Umbilical cord (tissue), 2 donors: Measurements from ENCODE around the gene PLEKHA6. TPM values are rescaled to one million over a fixed set of nuclear protein-coding genes. Genes with fewer than 3 reads are reported as not detected.

Experiments used
- DNase-seq: peaks from one replicate; pipeline ENCODE4 v3.0.0-alpha.2; 2015; ENCODE audit warnings: low spot score
- total RNA-seq: library from RNA; depleted of rRNA; stranded (reverse); fragments of >200 nt; gene quantifications from one replicate; pipeline ENCODE4 v1.2.3, GENCODE V29; 2014; ENCODE audit warnings: low replicate concordance; ENCODE audit not compliant: insufficient read depth

The PLEKHA6 gene
- total RNA-seq, 1 donor from 2014 or later: 4.3 TPM

DNA sequence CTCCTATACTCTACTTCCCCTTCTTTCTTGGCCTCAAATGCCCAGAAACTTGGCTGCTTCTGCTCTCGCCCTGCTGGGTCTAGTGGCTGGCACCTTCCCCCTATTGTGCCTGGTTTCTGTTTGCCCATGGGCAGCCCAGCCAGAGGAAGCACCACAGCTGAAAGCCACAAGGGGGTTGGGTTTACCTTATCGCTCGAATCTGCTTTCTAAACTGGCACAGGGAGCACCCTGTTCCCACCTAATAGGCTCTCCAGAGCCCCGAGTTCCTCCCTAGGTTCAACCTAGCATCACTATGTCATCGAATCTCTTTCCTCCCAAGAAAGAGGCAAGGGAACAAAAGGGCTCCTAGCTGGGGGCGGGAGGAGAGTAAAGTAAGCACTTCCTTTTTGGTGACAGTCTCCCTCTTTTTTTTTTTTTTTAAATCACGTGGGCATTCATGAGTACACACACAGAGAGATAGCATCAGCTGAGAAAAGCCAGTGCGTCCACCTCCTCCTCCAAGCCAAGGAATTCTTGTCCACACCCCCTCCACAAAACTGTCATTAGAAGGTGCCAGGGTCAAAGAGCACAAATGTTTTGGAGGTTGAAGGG lies 72.8 kb downstream of the PLEKHA6 start:
- peak; percentile 58 for DNase-seq

DNA sequence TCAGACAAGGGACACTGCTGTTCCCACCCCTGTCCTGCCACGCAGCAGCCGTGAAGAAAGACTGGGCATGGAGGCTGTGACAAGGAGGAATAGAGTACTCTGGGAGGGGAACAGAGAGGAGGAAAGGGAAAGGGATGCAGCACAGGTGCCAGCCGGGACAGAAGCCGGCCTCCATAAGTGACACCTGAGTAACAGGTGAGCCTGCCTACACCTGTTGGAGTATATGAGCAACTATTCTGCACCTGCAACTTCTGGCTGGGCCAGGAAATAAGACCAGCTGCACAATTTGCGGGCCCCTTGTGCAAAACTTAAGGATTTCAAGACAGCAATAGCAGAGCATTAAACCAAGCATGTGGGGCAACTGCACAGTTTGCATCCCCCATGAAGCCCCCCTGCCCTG lies 73.4 kb downstream of the PLEKHA6 start:
- DNase-seq: no peak

DNA sequence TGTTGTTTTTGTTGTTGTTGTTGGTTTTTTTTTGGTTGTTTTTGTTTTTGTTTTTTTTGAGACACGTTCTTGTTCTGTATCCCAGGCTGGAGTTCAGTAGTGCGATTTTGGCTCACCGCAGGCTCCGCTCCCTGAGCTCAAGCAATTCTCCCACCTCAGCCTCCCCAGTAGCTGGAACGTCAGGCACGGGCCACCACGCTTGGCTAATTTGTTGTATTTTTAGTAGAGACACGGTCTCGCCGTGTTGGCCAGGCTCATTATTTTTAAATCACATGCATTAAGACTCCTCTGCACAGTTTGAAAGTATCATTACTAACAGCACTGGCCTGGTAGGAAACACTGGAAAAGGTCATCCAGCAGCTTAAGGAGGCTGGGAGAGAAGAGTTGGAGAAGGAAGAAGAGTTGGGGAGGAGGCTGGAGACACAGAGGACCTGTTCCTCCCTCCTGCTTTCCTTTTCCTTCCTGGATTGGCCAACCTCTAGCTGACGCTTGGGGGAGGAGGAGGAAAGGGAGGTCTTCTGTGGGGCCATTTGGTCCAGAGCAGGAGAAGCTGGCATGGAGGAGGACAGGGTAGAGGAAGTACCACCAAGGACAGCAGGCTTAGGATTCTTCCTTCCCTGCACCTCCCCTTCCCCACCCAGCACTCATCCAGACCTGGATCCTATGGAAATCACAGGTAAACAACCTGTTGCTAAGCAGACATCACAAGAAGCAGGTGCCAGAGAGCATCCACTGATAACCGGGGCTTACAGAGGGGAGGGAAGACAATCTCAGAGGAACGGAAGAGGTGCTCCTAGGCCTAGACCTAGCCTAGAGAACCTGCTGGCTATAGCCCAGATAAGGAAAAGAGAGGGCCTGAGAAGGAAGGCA lies 74.1 kb downstream of the PLEKHA6 start:
- DNase-seq: no peak

DNA sequence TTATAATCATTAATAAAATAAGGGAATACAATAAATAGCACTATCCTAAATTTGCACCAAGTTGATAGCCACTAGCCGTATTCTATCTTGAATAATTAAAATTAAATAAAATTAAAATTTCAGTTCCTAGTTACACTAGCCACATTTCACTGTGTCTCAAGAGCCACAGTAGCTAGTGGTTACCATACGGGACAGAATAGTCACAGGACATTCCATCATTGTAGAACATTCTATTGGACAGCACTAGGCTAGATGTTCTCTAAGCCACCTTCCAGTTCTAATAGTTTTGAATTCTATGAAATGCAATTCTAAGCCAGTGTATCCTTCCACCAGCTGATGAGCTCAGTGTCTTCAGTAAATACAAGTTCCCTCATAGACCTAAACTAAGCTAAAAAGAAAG lies 74.8 kb downstream of the PLEKHA6 start:
- DNase-seq: no peak

DNA sequence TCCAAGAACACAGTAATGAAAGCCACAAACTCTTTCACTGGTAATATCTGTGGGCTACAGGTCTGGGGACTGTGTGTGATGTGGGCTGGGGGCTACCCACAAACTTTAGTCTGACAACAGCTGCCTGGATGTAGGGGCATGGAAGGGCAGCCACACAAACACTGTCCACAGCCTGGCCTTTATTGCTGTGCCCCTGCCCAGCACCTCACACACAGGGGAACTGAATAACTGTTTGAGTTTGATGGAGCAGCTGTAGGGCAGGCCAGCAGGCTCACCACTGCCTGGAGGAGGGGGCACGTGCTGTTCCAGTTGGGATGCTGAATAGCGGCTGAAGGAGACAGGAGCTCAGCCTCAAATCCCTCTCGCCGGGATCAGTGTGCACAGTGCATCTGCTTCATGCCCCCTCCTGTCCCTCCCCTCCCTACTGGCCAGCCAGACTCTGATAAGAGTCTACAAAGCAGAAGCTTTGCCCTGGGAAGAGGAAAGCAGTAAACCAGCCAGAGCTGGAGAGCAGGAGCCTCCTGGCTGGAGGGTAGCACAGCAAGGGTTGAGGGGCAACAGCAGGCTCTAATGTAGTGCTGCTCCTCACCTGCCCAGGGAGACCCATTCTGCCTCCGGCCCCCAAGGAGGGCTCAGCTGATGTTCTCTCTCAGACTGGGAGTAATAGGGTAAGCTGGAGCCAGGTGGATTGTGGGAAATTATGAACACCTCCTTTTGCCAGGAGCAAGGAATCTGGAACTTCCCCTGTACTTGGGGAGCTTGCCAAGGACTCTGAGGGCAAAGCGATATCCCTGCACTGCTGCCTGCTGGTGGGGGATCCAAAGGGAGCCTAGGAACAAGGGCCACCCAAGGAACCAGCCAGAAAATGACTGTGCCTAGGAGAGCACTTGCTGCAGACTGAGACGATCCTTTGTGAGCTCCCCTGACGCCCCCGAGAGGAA lies 75.7 kb downstream of the PLEKHA6 start:
- peak; percentile 88 for DNase-seq

DNA sequence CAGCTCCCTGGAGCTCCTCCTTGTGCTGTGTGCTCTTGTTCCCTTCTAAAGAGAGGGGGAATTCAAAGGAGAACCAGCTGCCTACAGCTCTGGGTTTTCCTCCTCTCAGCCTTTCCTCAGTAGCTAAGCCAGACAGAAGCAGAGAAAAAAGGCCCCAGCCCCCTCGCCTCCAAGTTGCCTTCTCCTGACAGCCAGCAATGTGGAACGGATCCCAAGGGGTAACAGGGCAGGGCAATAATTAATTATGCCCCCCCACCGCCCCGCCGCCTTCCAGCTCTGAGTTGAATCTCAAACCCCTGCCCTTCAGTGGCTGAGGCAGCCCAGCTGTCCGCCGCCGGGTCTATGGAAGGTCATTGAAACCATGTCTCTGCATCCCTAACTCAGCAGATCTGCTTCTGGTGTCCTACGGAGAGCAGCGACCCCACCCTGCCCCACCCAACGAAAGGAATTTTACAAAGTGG lies 76.9 kb downstream of the PLEKHA6 start:
- DNase-seq: no peak

DNA sequence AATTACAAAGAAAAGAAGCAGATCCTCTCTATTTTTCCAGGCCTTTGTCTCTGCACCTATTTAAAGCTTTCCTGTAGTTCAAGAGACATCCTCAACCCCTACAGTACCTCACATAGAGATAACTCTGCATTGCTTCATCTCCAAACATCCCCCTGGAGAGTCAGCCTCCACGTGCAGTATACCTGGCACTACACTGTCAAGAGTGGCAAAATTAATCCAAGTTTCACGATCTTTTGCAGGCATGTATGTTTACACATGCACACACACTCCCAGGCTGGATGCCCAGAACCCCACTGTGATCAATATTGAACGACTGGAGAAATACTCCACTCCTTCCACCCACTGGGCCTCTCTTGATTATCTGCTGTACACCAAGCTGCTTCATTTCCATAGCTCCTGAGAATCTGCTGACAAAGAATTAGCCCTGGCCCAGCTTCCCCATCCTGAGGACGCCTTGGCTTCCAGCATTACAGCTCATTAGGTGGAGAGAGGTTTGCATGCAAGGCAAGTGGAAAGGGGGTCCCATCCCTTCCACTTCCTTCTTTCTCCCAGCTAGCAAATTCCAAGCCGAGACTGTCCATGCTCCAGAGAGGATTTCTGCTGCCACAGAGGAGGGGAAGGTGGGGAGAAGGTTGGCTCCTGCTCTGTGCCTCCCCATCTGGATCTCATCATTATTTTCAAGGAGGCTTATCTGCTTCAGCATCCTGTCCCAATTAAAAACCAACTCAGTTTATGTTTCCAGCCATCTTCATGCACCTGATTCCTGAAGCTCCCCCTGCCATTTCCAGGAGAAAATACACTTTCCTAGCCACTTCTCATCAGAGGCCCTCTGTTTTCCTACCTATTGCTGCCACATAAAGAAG lies 79.4 kb downstream of the PLEKHA6 start:
- no peak for DNase-seq

DNA sequence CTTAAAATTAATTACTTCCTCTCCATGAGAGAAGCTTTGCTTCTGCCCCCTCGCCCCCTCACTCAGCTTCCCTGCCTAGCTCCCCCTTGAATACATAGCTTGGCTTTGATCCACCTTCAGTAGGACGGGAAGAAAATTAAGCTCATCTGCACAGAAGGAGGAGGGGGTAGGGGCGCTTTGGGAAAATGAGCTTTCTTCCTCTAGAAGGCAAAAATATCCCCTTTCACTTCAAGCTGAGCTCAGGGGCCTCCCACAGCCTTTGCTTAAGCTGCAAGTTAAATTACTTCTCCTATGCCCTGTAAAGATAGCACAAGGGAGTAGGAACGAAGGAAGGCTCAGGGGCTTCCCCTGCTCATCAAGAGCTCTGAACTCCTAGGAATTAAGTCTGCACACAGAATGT lies 80.8 kb downstream of the PLEKHA6 start:
- peak; percentile 82 for DNase-seq

DNA sequence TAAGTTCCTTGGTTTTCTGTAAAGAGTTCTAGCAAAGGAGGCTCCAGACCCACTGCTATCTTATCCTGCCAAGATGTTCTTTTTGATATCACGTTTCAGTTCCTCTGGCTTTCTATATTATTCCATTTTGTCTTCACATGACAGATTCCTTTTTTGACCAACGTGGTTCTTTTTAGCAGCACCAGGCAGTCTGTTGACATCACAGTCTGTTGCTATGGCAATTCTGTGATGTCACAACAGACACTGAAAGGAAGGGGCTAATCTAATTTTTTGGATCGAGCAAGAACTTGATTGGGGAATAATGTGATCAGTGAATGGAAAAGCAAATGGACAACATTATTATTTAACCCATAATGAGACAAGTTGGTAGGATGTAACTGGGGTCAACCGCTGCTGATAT lies 81.5 kb downstream of the PLEKHA6 start:
- DNase-seq: no peak

DNA sequence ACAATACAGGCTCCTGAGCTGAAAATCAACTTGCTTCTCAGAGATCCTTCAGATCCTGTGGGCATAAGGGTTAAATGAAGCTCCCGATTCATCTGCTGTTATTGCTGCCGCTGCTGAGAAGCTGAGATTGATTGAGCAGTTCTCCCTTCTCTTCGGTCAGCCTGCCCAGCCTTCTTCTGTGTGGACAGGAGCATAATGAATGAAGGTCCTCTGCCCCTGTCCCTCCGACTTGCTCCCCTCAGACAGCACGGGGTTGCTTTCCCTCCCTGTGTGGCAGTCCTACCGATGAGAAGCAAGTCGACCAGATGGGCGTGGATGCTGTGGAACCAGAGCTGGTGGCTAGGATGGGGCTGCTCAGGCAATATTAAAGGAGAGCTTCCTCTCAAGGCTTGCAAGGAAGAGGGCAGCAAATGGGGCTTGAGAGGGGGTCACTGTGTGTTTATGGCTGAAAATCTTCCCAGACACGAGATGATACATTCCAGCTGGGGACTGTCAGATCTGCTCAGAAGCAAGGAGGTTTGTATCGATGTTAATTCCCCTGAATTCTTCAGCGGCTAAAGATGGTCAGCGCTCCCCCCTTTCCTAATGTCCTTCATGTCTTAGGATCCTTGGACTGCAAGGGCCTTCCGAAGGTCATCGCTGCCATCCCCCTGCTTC lies 82.0 kb downstream of the PLEKHA6 start:
- DNase-seq: peak; percentile 65

DNA sequence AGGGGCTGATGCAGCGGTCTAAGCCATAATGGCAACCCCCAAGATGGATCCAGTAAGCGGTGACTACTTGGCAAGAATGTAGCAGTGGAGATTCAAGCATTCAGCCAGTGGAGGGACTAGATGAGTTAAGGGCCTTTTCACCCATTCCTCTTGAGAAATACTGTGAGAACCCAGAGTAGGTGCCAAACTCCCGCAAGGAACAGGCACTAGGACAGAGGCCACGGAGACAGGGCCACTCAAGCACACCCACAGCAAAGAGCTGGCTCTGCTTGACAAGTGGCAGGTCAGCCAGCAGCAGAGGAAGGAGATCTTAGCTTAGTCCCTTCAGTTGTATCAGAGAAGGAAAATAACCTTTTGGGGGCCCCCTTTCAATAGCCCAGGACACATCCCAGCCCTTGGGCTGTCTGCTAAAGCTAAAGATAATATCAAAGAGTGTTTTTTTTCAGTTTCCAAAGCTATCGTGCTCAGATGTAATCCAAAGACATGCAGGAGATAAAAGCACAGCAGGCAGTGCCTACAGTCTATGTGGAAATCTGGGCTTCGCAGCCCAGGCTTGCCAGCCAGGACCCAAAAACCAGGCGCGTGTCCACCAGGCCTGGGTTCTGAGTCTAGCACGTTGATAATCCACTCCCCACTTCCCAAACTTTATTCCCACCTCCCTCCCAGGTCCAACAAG lies 83.9 kb downstream of the PLEKHA6 start:
- DNase-seq: peak; percentile 85

DNA sequence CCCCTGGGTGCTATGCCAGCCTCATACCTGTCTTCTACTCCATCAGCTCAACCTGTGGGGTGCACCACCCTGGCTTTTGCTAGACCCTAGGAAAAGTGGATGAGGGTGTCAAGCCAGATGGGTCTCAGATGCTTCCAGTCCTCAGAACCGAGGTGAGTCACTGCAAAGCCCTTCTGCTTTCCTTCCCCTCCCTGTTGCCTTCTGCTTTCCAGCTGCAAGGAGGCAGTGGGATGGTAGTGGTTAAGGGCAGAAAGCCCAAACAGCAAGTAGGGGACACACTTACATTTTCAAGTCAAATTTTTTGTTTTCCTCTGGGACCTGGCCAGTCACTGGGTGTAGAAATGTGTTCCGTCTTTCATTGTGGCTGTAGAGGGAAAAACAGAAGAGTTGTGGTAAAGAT lies 85.3 kb downstream of the PLEKHA6 start:
- DNase-seq: no peak

DNA sequence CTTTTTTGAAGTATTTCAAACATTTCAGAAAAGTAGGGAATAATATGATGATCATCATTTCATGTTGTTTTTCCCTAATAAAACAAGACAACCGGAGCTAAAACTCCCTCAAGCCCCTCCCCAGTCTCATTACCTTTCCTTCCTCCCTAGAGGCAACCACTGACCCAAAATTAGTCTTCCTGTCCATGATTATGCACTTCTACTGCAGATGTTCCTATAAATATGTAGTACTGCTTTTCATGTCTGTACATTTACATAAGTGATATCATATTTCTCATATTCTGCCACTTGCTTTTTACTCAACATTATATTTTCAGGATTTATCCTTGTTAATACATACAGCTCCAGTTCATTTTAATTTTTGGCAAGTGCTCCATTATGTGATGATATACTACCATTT lies 87.2 kb downstream of the PLEKHA6 start:
- DNase-seq: no peak

DNA sequence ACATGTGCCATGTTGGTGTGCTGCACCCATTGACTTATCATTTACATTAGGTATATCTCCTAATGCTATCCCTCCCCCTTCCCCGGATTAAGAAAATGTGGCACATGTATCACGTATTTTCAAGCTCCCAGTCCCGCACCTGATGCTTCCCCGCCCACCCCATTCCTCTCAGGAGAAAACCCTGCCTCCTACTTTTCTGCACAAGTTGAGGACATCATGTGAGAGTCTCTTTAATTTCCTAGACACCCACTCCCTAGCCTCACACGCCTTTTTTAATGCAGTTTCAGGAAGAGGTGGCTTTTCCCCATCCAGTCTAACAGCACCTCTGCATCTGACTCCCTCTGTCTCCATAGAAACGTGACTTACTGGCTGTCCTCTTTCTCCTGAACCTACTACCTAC lies 87.8 kb downstream of the PLEKHA6 start:
- DNase-seq: no peak

DNA sequence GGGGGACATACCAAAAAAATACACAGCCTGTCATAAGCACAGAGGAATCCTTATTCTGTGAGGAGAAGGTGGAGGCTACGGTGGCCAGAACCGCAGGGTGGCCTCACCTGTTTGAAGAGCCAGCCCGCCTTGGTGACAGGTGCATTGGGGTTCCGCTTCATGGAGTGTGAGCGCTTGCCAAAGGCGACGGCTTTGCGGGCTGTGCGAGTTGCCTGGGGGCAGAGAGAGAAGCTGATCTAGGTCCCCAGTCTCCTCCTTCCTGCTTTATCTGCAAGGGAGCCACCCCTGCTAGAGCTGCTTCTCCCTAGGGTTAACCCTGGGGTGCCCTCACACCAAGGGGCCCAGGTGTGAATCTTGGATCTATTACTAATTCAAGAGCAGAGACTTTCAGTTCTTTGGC lies 91.6 kb downstream of the PLEKHA6 start:
- no peak for DNase-seq

DNA sequence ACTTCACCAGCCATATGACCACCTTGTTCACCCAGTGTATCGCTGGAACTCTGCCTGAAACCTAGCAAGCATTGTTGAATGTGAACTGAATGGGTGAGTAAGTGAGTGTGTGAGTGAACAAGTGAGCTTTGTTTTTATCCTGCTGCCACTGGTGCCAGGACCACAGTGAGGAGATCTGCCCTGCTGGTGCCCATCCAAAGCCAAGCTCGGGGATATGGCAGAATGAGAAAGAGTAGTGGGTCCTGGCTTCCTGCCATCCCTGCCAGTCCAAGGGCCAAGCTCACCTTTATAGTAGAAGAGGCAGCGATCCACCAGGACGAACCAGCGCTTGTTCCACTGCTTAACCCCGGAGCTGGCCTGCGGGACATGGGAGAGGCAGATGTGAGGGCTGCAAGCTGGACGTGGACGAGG lies 92.5 kb downstream of the PLEKHA6 start:
- DNase-seq: no peak

DNA sequence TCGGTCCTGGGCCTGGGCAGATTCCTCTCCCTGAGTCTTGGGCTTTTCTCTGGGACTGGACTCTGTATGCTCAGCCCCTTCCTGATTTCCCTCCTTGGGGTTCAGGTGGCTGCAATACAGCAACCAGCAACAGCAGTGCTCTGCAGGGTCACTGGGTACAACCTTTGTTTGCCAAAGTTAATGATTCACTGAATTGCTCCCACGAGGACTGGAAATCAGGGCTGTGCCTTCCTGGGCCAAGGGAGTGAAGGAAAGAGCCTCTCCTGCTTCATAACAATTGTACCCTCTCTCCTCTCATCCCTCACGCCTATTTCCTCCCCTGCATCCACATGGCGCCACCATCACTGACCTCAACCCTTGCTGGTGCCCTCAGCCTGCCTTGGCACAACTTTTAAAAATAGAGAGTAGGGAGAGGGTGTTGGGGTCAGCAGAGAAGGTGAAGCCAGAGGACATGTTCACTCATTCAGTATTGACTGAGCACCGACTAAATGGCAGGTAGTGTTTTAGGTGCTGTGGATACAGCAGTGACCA lies 93.2 kb downstream of the PLEKHA6 start:
- no peak for DNase-seq

DNA sequence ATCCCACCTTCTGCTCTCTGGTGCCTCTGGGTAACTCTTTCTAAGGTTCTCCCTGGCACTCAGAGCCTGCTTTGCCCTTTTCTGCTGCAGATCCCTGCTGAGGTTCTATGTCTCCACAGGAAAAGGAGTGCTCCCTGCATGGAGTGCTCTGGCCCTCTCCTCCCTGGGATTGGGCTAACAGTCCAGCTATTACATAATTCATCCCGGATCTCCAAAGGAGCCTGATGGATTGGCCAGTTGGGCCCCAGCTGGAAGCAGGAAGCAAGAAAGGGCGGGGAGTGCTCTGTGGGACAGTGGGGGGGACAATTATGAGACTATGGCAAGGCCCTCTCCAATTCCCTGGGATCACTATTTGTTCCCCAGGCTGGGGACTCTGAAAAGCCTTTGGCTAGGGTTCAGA lies 94.1 kb downstream of the PLEKHA6 start:
- no peak for DNase-seq

DNA sequence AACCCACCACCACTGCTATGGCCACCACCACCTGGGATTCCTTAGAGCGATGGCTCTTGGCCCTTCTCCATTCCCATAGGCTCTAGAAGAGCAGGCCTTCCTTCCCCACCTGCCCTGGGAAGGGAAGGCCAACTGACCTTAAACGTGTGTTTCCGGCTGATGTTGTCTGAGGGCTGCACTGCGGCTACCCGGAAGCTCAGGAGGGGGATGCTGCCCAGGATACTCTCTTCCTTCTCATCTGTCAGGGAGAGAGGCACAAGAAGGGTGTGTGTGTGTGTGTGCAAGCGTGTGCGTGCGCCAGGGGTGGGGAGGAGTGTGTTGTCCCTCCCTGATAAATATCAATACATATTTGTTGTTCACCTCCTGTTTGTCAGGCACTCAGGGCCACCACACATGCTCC lies 94.9 kb downstream of the PLEKHA6 start:
- DNase-seq: no peak
